Neural crest cell (in vitro differentiated cells): ENCODE data around the gene ZBTB40. TPM values are rescaled to one million over a fixed set of nuclear protein-coding genes. Genes with fewer than 3 reads are reported as not detected.

Experiments
- DNase-seq: peaks from one replicate; pipeline ENCODE4 v3.0.0; 2021; ENCODE audit warnings: low read depth, mixed read lengths, low spot score
- H3K27ac Mint-ChIP-seq: one replicate; pipeline ENCODE4 v1.8.0; 2021; ENCODE audit warnings: mild to moderate bottlenecking, mixed read lengths; ENCODE audit not compliant: unreplicated experiment
- H3K27me3 Mint-ChIP-seq: 2 replicates; pipeline ENCODE4 v1.8.0; 2021; ENCODE audit warnings: low read depth, mild to moderate bottlenecking, mixed read lengths
- H3K36me3 Mint-ChIP-seq: 2 replicates; pipeline ENCODE4 v1.8.0; 2021; ENCODE audit warnings: low read depth, mild to moderate bottlenecking, mixed read lengths
- H3K4me1 Mint-ChIP-seq: 2 replicates; pipeline ENCODE4 v1.8.0; 2021; ENCODE audit warnings: mixed read lengths
- H3K4me3 Mint-ChIP-seq: one replicate; pipeline ENCODE4 v1.8.0; 2021; ENCODE audit warnings: mild to moderate bottlenecking, mixed read lengths
- H3K9me3 Mint-ChIP-seq: 2 replicates; pipeline ENCODE4 v1.8.0; 2021; ENCODE audit warnings: mixed read lengths
- total RNA-seq: library from RNA; stranded (reverse); gene quantifications from 2 replicates; pipeline ENCODE4 v1.2.1, GENCODE V29; 2021
- TF ChIP-seq, protein P1 (sequence below): fragments of 200-600 bp; sonication (generic); conservative IDR thresholded peaks from 2 replicates; pipeline ENCODE4 v1.5.0; 2021; ENCODE audit warnings: antibody characterized with exemption, mild to moderate bottlenecking

Gene ZBTB40
- total RNA-seq, 1 donor from 2014 or later, result 31.8 TPM

DNA sequence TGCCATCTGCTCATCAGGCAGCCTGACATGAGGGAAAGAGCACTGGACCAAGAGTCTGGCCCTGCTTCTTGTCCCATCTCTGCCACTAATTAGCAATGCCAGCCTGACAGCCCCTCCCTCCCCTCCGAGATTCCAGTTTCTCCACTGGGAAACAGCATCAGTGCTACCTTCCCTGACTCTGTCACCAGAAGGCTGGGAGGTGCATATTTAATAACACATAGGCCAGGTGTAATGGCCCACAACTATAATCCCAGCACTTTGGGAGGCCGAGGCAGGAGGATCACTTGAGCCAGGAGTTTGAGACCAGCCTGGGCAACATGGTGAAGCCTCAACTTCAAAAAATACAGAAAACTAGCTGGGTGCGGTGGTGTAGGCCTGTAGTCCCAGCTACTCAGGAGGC lies 41.2 kb upstream of the ZBTB40 start:
- H3K4me1 Mint-ChIP-seq, result peaks cover 17% of the 10 kb centered on the region
- H3K9me3 Mint-ChIP-seq, result no peaks in the 10 kb centered on the region
- DNase-seq, result no peak
- H3K4me3 Mint-ChIP-seq, result no peak overlapping the region
- TF ChIP-seq, protein P1, sequence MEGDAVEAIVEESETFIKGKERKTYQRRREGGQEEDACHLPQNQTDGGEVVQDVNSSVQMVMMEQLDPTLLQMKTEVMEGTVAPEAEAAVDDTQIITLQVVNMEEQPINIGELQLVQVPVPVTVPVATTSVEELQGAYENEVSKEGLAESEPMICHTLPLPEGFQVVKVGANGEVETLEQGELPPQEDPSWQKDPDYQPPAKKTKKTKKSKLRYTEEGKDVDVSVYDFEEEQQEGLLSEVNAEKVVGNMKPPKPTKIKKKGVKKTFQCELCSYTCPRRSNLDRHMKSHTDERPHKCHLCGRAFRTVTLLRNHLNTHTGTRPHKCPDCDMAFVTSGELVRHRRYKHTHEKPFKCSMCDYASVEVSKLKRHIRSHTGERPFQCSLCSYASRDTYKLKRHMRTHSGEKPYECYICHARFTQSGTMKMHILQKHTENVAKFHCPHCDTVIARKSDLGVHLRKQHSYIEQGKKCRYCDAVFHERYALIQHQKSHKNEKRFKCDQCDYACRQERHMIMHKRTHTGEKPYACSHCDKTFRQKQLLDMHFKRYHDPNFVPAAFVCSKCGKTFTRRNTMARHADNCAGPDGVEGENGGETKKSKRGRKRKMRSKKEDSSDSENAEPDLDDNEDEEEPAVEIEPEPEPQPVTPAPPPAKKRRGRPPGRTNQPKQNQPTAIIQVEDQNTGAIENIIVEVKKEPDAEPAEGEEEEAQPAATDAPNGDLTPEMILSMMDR, result no peak
- H3K27ac Mint-ChIP-seq, result no peak overlapping the region
- H3K27me3 Mint-ChIP-seq, result peaks cover 5% of the 10 kb centered on the region
- H3K36me3 Mint-ChIP-seq, result no peaks in the 10 kb centered on the region

DNA sequence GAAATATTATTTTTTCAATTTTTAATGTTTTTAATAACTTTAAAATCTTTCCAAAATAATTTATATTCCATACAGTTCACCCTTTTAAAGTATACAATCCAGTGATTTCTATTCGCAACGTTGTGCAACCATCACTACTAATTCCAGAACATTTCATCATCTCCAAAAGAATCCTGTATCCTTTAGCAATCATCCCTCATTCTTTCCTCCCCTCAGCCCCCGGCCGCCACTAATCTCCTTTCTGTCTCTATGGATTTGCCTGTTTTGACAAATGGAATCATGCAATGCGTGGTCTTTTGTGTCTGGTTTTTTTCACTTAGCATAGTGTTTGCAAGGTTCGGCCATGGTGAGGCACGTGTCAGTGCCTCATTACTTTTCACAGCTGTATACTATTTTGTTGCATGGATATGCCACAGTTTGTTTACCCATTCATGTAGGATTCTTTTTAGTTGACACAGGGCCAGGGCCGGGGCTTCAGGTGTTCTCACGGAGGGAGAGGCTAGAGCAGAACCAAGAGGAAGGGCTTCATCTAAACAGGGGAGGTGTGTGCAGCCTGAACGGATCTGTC lies 40.6 kb upstream of the ZBTB40 start:
- no peaks in the 10 kb centered on the region for H3K36me3 Mint-ChIP-seq
- TF ChIP-seq, protein P1, result no peak
- no peaks in the 10 kb centered on the region for H3K9me3 Mint-ChIP-seq
- no peak for DNase-seq
- no peak overlapping the region for H3K4me3 Mint-ChIP-seq
- no peak overlapping the region for H3K27ac Mint-ChIP-seq
- peaks cover 5% of the 10 kb centered on the region for H3K27me3 Mint-ChIP-seq
- H3K4me1 Mint-ChIP-seq, result peaks cover 17% of the 10 kb centered on the region

DNA sequence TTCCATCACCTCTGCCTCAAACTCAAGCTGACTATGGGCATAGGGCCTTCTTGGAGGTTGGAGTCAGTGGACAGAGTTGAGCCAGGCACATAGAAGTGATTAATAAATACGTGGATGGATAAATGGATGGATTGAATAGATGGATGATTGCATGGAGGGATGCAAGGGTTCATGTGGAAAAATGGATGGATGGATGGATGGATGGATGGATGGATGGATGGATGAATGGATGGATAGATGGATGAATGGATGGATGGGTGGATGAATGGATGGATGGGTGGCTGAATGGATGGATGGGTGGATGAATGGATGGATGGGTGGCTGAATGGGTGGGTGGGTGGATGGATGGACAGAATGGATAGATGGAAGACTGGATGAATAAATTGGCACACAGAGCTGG lies 40.1 kb upstream of the ZBTB40 start:
- no peaks in the 10 kb centered on the region for H3K9me3 Mint-ChIP-seq
- H3K36me3 Mint-ChIP-seq, result no peaks in the 10 kb centered on the region
- TF ChIP-seq, protein P1, result no peak
- H3K27me3 Mint-ChIP-seq, result peaks cover 6% of the 10 kb centered on the region
- DNase-seq, result no peak
- H3K4me1 Mint-ChIP-seq, result peaks cover 17% of the 10 kb centered on the region
- H3K4me3 Mint-ChIP-seq, result no peak overlapping the region
- no peak overlapping the region for H3K27ac Mint-ChIP-seq

DNA sequence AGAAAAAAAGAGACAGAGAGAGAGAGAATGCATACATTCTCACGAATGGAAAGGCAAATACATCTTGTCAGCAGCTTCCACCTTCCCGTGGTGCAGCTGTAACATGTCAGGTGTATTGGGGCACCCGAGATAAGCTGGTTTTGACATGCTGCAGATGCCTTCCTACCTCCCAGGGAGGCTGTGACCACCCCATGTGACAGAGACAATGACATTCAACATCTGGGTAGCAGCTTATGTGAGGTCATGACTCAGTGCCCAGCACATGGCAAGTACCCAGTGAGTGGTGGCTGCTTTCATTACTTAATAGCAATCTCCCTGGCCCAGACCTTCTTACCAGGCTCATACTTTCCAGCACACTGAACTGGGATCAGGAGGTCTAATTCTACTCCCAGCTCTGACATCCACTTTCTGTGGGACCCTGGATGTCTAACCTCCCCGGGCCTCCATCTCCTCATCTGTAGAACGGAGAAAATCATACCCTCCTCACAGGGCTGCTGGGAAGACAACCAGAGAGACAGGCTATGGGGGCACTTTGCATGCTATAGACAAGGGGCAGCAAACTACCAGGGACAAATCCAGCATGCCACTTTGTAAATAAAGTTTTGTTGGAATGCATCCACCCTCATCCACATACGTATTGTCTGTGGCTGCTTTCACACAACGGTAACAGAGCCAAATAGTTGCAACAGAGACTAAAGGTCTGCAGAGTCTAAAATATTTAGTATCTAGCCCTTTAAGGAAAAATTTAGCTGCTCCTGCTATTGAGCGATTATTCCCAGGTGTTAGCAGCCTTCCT lies 38.5 kb upstream of the ZBTB40 start:
- Mint-ChIP-seq H3K4me3 (no peak overlapping the region), H3K36me3 (no peaks in the 10 kb centered on the region), H3K4me1 (peaks cover 11% of the 10 kb centered on the region), H3K9me3 (no peaks in the 10 kb centered on the region), H3K27ac (no peak overlapping the region), H3K27me3 (peaks cover 9% of the 10 kb centered on the region)
- DNase-seq, result no peak
- TF ChIP-seq, protein P1, result no peak

DNA sequence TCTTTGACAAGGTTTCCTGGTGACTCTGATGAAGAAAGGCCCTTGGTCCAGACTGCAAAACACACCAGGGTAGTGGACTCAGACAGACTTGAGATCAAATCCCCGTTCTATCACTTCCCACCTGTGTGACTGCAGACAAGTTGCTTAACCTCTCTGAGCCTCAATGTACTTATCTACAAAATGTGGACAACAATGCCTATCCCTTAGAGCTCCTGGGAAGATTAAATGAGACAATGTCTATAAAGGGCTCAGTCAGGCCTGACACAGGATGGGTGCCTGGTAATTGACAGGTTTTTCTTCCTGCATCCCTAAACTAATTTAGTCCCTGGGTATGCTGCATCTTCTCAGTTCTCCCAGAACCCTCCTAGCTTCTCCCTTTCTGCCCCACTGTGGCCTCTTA lies 37.9 kb upstream of the ZBTB40 start:
- no peak for DNase-seq
- Mint-ChIP-seq H3K27ac (no peak overlapping the region), H3K9me3 (no peaks in the 10 kb centered on the region), H3K4me1 (peaks cover 6% of the 10 kb centered on the region), H3K27me3 (peaks cover 14% of the 10 kb centered on the region), H3K4me3 (no peak overlapping the region), H3K36me3 (no peaks in the 10 kb centered on the region)
- TF ChIP-seq, protein P1, result no peak
